Transverse colon (tissue), 4 donors: ENCODE measurements around the gene TTC22. TPM values are rescaled to one million over a fixed set of nuclear protein-coding genes. Genes with fewer than 3 reads are reported as not detected.
A peak's percentile ranks its signal among the peaks of the same experiment; 100 is the strongest.

ENCODE experiments used
- DNase-seq: peaks from one replicate; pipeline ENCODE4 v3.0.0-alpha.2; 2019
- H3K27ac ChIP-seq, 4 donors: fragments of 200-600 bp; sonication (generic); 2 replicates each; pipeline ENCODE4 v1.5.1; 2016 to 2018; ENCODE audit warnings: inconsistent platforms in 4 of 4
- H3K27me3 ChIP-seq: fragments of 200-600 bp; sonication (generic); 2 replicates; pipeline ENCODE4 v1.5.1; 2017; ENCODE audit warnings: inconsistent platforms
- H3K36me3 ChIP-seq, 4 donors: fragments of 200-600 bp; sonication (generic); 2 replicates each; pipeline ENCODE4 v1.5.1; 2017 to 2019; ENCODE audit warnings: inconsistent platforms in 4 of 4
- H3K4me1 ChIP-seq, 4 donors: fragments of 200-600 bp; sonication (generic); 2 replicates each; pipeline ENCODE4 v1.5.1; 2017 to 2020; ENCODE audit warnings: inconsistent platforms in 4 of 4
- H3K4me3 ChIP-seq, 4 donors: fragments of 200-600 bp; sonication (generic); 1 replicate in 1 of 4; 2 replicates in 3 of 4; pipeline versions ENCODE4 v1.5.1 to v1.6.1; 2017 to 2019; ENCODE audit warnings: inconsistent platforms in 4 of 4
- H3K9me3 ChIP-seq, 2 donors: fragments of 200-600 bp; sonication (generic); 2 replicates each; pipeline ENCODE4 v1.5.1; 2017 to 2019; ENCODE audit warnings: inconsistent platforms in 2 of 2
- EP300 ChIP-seq: sonication (generic); formaldehyde crosslinking; IDR thresholded peaks from one replicate; pipeline ENCODE4 v1.6.1; 2017; ENCODE audit warnings: antibody characterized with exemption, low read depth
- POLR2A ChIP-seq: fragments of 450-650 bp; IDR thresholded peaks from one replicate; pipeline ENCODE4 v1.6.1; 2016; ENCODE audit warnings: antibody characterized with exemption, mild to moderate bottlenecking, moderate library complexity
- POLR2AphosphoS5 ChIP-seq, 3 donors: sonication (generic); formaldehyde crosslinking; IDR thresholded peaks; one replicate each; pipeline ENCODE4 v1.6.1; 2016; ENCODE audit warnings: antibody characterized with exemption in 3 of 3
- WGBS, 2 donors: methylation state at CpG; one replicate each; pipeline ENCODE4 v1.1.5; 2018; ENCODE audit warnings: low coverage in 1 of 2; 5-methylcytosine and 5-hydroxymethylcytosine counted together
- in situ Hi-C, 4 donors: fragments of 200-750 bp; cut with MboI; loops; one replicate each; pipeline versions ENCODE4 v1.15.0 to v1.15.1; 2017; ENCODE audit warnings: low sequenced_read_pairs in 3 of 4, low pct_ligation_motif_present in 1 of 4, low pct_unique_long_range_greater_than_20kb in 1 of 4
- intact Hi-C: fragments of 100-400 bp; cut with DNase I; formaldehyde crosslinking; loops from one replicate; pipeline ENCODE4 v1.15.1; 2023; ENCODE audit warnings: low total_unique reads
- total RNA-seq, 4 donors: library from RNA; depleted of rRNA; stranded (reverse); fragments of >200 nt; gene quantifications; one replicate each; pipeline ENCODE4 v1.1.0, GENCODE V29; 2016
- TF ChIP-seq, protein P1 (sequence below), 5 experiments: fragments of 200-600 bp in 3 of 5; fragments of 450-650 bp in 2 of 5; sonication (generic) in 3 of 5; IDR thresholded peaks; 1 replicate in 2 of 5; 2 replicates in 3 of 5; pipeline ENCODE4 v1.5.1; 2016 to 2017; ENCODE audit warnings: antibody characterized with exemption in 5 of 5, inconsistent platforms in 3 of 5, mild to moderate bottlenecking in 2 of 5, moderate library complexity in 1 of 5

The TTC22 gene
- 100 to 1,000 TPM in 2 of 4 donors, 10 to 100 TPM in 2; 39.8 to 174 (median 98.4) TPM for total RNA-seq

DNA sequence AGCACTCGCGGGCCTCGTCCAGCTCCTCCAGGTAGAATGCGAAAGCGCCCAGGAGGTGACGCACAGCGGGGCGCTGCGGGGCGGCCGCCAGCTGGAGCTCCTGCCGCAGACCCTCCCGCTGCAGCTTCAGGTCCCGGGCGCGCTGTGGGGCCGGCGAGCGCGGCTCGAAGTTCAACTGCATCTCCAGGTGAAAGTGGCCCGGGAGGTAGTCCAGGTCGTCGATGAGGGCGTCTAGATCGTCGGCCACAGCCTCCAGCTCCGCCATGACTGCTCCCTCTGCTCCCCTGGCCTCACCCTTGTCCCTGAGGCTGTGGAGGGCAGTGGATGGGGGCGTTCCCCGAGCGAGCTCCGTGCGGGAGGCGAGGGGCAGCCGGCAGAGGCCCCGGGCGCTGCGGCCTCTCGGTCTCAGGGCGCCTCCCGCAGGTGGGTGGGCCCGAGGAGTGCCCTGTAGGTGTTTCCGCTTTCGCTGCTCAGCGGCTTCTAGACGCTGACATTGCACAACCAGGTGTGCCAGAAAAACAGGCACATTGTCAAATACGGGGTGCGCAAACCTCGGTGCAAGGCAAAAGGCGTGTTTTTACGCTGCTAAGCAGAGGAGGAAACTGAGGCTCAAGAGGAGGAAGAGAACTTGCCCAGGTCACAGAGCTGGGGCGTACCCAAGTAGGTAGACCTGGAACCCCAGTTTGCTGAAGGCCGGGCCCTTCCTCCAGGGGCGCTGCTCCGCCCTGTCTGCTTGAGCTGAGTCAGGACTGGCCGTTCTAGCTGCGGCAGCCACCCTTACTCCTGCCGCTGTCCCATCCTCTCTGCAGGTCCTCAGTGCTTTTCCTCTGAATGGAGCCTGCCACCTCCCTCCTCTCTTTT, at the start of gene TTC22:
TTC22 (minus strand) TSS at position 425 of the 861 bp plus-strand sequence; CDS start at position 265, 160 bp downstream.
- H3K36me3 ChIP-seq = no peaks in the 10 kb centered on the region
- H3K27ac ChIP-seq = peak within 1 kb of the TSS; percentile 79 to 90 (median 88)
- H3K9me3 ChIP-seq = no peaks in the 10 kb centered on the region
- peaks cover 0 to 65% (median 57%) of the 10 kb centered on the region in 4 donors for H3K4me1 ChIP-seq
- intact Hi-C loops = no loop called here
- H3K27me3 ChIP-seq = no peaks in the 10 kb centered on the region
- TF ChIP-seq POLR2AphosphoS5 (IDR thresholded peaks at IDR 0.05) (peak in 2 of 3 donors; percentile 66 to 67), POLR2A (peak; percentile 83), EP300 (no peak)
- TF ChIP-seq, protein P1, sequence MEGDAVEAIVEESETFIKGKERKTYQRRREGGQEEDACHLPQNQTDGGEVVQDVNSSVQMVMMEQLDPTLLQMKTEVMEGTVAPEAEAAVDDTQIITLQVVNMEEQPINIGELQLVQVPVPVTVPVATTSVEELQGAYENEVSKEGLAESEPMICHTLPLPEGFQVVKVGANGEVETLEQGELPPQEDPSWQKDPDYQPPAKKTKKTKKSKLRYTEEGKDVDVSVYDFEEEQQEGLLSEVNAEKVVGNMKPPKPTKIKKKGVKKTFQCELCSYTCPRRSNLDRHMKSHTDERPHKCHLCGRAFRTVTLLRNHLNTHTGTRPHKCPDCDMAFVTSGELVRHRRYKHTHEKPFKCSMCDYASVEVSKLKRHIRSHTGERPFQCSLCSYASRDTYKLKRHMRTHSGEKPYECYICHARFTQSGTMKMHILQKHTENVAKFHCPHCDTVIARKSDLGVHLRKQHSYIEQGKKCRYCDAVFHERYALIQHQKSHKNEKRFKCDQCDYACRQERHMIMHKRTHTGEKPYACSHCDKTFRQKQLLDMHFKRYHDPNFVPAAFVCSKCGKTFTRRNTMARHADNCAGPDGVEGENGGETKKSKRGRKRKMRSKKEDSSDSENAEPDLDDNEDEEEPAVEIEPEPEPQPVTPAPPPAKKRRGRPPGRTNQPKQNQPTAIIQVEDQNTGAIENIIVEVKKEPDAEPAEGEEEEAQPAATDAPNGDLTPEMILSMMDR (IDR thresholded peaks at IDR 0.05) = peak; percentile 42 to 91 (median 66)
- peak within 1 kb of the TSS; percentile 41 to 59 (median 50) for H3K4me3 ChIP-seq
- WGBS, 2 donors = 4% methylated on average over 32 of the region's 58 CpGs; no CpG with 5 or more reads in 1 of the 2 donors
- in situ Hi-C loops = loop anchor here in 2 of 4 donors (10.0 to 25.0 kb wide), 2 partner anchors 126 to 739 kb away; partner anchors contain the start of genes TCEANC2 (in 1 of the 2) and TMEM59 (in 1 of the 2)
- DNase-seq = peak; percentile 88

DNA sequence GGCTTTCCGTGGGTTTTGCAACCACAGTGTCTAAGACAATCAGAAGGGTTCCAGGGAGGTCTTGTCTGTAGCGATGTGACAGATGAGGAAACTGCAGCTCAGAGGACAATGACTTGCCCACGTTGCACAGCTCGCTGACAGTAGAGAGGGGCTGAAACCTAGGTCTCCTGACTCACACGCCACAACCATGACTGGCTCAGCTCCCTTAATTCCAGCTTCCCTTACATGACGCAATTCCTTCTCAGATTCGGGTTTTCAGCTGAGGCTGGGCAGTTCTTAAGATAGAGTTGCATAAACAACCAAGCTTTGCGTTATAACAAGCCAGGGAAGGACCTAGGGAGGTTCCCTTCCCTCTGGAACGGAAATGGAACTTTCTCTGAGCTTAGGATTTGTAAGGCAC, 49.6 kb upstream of the TTC22 start:
- Histone ChIP-seq H3K27me3 (no peaks in the 10 kb centered on the region), H3K4me1 (no peaks in the 10 kb centered on the region), H3K9me3 (no peaks in the 10 kb centered on the region), H3K4me3 (no peak overlapping the region), H3K27ac (no peak overlapping the region), H3K36me3 (peaks cover 0 to 9% (median 0%) of the 10 kb centered on the region in 4 donors)
- no peak for DNase-seq
- intact Hi-C loops = no loop called here
- in situ Hi-C loops = no loop called here
- TF ChIP-seq, protein P1 (IDR thresholded peaks at IDR 0.05) = no peak
- no peak for TF ChIP-seq EP300
- no peak for TF ChIP-seq POLR2AphosphoS5 (IDR thresholded peaks at IDR 0.05)
- no peak for TF ChIP-seq POLR2A
- WGBS, 2 donors = 77 to 78% methylated on average over 2 to 9 of the region's 9 CpGs

DNA sequence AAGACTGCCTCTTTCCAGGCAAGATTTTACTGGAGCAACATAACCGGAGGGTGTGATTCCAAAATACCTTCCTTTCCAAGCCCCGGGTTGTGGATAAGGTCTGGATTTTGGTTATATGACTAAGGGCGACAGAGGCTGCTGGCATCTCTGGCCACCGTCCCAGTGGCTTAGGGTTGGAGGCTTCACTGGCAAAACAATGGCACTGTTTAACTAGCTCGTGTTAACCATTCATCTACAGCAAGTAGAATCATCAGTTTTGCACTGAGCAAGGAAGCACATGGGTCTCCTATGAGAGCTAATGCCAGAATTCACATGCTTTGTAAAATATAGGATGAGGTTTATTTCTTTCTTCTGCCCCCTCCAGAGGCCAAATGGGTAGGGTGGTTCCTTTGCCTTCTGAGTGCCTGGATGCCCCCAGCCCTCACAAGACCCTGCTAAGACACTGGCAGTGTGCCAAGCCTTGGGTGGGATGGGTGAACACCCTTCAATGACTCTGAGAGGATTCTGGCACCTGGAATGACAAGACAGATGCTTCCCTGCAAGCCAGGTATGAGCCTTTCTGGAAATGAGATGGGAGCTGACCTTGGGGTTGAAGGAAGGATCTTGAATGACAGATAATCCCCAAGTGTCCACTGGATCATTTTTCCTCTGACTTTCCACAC, 49.1 kb upstream of the TTC22 start:
- DNase-seq = no peak
- intact Hi-C loops = no loop called here
- in situ Hi-C loops = no loop called here
- no peaks in the 10 kb centered on the region for H3K9me3 ChIP-seq
- 85% methylated on average over 5 of the region's 5 CpGs; no CpG with 5 or more reads in 1 of the 2 donors for WGBS, 2 donors
- H3K27ac ChIP-seq = no peak overlapping the region
- H3K36me3 ChIP-seq = peaks cover 0 to 9% (median 0%) of the 10 kb centered on the region in 4 donors
- H3K27me3 ChIP-seq = no peaks in the 10 kb centered on the region
- H3K4me1 ChIP-seq = no peaks in the 10 kb centered on the region
- no peak for TF ChIP-seq EP300
- TF ChIP-seq POLR2A = no peak
- TF ChIP-seq, protein P1 (IDR thresholded peaks at IDR 0.05) = no peak
- TF ChIP-seq POLR2AphosphoS5 (IDR thresholded peaks at IDR 0.05) = no peak
- H3K4me3 ChIP-seq = no peak overlapping the region
